GM06990 (cell line): ENCODE measurements around the gene PMFBP1.

Source experiments
- DNase-seq: peaks from one replicate; pipeline ENCODE4 v3.0.0-alpha.2; 2011; ENCODE audit not compliant: insufficient read length; ENCODE audit errors: extremely low read depth
- H3K27me3 ChIP-seq: replicated peaks from 2 replicates; pipeline ENCODE4 v1.6.0; 2011; ENCODE audit warnings: low read length; ENCODE audit not compliant: control insufficient read depth, insufficient read depth
- H3K36me3 ChIP-seq: 2 replicates; pipeline ENCODE4 v1.5.1; 2011; ENCODE audit warnings: low read length; ENCODE audit not compliant: control insufficient read depth, insufficient read depth
- H3K4me3 ChIP-seq: replicated peaks from 2 replicates; pipeline ENCODE4 v1.5.1; 2011; ENCODE audit warnings: low read depth, mild to moderate bottlenecking, control low read depth, low read length
- TF ChIP-seq, protein P1 (sequence below): IDR thresholded peaks from 2 replicates; pipeline ENCODE4 v1.5.1; 2011; ENCODE audit warnings: low read length, control low read depth, mild to moderate bottlenecking, inconsistent platforms; ENCODE audit not compliant: insufficient read depth, poor library complexity, severe bottlenecking

Gene PMFBP1

GRCh38 chr16:72099377-72099818, 72.6 kb downstream of the PMFBP1 start:
- TF ChIP-seq, protein P1, sequence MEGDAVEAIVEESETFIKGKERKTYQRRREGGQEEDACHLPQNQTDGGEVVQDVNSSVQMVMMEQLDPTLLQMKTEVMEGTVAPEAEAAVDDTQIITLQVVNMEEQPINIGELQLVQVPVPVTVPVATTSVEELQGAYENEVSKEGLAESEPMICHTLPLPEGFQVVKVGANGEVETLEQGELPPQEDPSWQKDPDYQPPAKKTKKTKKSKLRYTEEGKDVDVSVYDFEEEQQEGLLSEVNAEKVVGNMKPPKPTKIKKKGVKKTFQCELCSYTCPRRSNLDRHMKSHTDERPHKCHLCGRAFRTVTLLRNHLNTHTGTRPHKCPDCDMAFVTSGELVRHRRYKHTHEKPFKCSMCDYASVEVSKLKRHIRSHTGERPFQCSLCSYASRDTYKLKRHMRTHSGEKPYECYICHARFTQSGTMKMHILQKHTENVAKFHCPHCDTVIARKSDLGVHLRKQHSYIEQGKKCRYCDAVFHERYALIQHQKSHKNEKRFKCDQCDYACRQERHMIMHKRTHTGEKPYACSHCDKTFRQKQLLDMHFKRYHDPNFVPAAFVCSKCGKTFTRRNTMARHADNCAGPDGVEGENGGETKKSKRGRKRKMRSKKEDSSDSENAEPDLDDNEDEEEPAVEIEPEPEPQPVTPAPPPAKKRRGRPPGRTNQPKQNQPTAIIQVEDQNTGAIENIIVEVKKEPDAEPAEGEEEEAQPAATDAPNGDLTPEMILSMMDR = peak; percentile 54
- no peak for DNase-seq
- H3K36me3 ChIP-seq = peaks cover 40% of the 10 kb centered on the region
- H3K4me3 ChIP-seq = no peak overlapping the region
- H3K27me3 ChIP-seq = no peaks in the 10 kb centered on the region

GRCh38 chr16:72098936-72099335, 73.0 kb downstream of the PMFBP1 start:
- DNase-seq = no peak
- Histone ChIP-seq H3K4me3 (no peak overlapping the region), H3K36me3 (peaks cover 36% of the 10 kb centered on the region), H3K27me3 (no peaks in the 10 kb centered on the region)
- TF ChIP-seq, protein P1 = no peak

DNA sequence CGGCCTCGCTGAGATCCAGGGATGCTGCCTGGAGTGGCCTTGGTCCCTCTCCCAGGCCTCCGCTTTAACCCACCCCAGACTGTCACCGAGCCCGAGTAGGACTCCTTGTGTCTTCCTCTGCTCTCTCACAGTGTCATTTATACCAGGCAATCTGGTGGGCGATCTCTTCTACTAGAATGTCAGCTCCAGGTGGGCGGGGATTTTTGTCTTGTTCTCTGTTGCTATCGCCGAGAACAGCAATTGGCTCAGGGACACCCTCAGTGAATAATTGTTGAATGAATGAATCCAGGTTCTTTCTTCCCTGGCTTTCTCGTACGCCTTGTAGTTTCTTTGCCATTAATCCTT, 77.7 kb downstream of the PMFBP1 start:
- Histone ChIP-seq H3K27me3 (no peaks in the 10 kb centered on the region), H3K36me3 (peaks cover 16% of the 10 kb centered on the region), H3K4me3 (peak overlapping the region; percentile 93)
- TF ChIP-seq, protein P1 = no peak
- no peak for DNase-seq

DNA sequence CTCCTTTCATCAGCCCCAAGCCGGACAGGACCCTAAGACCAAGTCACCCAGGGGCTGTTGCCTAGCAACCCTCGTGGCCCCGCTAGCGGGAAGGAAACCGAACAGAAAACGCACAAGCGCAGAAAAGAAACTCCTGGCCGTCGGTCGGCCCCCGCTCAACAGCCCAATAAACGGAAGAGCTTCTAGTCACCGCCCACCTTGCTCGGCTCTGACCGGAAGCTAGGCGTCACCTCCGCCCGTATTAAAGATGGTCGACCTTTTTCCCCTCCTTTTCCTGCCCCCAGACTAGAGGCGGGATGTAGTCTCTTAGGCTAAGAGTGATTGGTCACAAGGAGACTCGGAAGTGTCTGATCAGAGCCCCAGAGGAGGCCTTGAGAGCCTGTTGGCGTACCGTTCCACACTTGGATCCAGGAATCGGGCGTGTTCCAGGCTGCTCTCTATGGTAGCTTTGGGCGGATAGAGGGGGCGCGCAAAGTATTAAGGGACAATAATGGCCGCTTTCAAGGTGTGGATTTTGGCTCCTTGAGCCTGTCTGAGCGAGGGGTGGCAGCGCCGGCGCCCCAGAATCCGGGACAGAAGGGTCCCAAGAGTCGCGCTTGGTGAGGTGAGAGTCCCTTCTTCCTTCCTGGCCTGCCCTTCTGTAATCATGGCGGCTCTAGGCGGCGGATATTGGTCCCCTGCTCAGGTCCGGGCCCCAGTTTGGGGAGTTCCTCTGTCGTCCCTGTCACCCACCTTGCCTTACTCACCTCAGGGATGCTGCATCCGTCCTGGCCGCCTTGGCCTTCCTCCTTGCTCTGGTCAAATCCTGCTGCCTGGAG, 78.3 kb downstream of the PMFBP1 start, which contains the start of the genes DHX38 and TXNL4B:
TSS of gene DHX38 (plus strand) at position 400 of the 818 bp plus-strand sequence. CDS start 2,311 bp downstream, outside the sequence.
TSS of gene TXNL4B (minus strand) at position 173 of the 818 bp plus-strand sequence. CDS start 2,871 bp downstream, outside the sequence.
- Histone ChIP-seq H3K27me3 (no peaks in the 10 kb centered on the region), H3K36me3 (peaks cover 13% of the 10 kb centered on the region), H3K4me3 (peak within 1 kb of the TSS; percentile 93)
- peak; percentile 89 for DNase-seq
- TF ChIP-seq, protein P1 = no peak

DNA sequence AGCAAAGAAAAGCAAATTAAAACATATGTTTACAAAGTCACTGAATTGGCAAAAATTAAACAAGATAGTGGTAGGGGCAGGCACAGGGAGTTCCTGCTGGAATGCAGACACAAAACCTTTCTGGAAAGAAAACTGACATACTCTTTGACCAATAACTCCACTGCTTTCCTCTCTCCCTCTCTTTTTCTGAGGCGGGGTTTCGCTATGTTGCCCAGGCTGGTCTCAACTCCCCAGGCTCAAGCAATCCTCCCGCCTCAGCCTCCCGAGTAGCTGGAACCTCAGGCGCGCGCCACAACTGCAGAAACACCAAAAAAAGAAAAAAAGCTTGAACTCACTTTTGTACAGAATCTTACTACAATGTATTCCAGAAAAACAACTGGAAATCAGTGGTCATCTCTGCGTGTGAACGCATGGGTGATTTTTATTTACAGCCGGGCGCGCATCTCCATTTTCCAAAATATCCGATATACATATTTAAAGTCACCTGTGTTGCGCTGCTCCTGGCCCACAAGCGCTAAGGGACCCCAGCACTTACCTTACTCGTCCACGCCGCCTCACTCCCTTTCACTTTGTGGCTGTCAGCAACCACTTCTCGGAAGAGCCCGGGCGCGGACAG, 79.0 kb downstream of the PMFBP1 start:
- TF ChIP-seq, protein P1 = no peak
- H3K4me3 ChIP-seq = peak overlapping the region; percentile 93
- H3K36me3 ChIP-seq = peaks cover 11% of the 10 kb centered on the region
- no peaks in the 10 kb centered on the region for H3K27me3 ChIP-seq
- no peak for DNase-seq
